GM10266 (cell line): ENCODE measurements around the gene MRPS5.

ENCODE experiments used
- DNase-seq: peaks from one replicate; pipeline ENCODE4 v3.0.0; 2012; ENCODE audit errors: extremely low spot score
- CTCF ChIP-seq: IDR thresholded peaks from 2 replicates; pipeline ENCODE4 v1.5.1; 2012; ENCODE audit warnings: mild to moderate bottlenecking, low read depth; ENCODE audit not compliant: control insufficient read depth, insufficient read depth; ENCODE audit errors: missing control alignments

Gene MRPS5

GRCh38 chr2:95087379-95087778, 34.2 kb downstream of the MRPS5 start:
- no peak for DNase-seq
- no peak for TF ChIP-seq CTCF

- TF ChIP-seq CTCF, result no peak
- DNase-seq, result no peak
Observed at GRCh38 chr2:95086017-95086416, 35.6 kb downstream of the MRPS5 start.

DNA sequence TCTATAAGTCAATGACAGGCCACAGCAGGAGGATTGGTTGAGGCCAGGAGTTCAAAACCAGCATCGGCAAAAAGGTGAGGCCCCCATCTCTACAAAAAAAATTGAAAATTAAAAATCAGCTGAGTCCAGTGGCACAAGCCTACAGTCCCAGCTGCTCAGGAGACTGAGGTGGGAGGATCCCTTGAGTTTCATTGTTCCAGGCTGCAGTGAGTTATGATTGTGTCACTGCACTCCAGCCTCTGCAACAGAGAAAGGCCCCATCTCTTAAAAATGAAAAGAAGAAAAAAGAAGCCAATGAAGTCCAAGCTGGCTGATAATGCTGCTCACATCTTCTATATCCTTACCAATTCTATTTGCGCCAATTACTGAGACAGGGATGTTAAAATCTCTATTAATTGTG, 39.1 kb downstream of the MRPS5 start:
- TF ChIP-seq CTCF, result no peak
- DNase-seq, result no peak

- TF ChIP-seq CTCF, result no peak
- DNase-seq, result no peak
Observed at GRCh38 chr2:95079199-95079683, 42.4 kb downstream of the MRPS5 start.

DNA sequence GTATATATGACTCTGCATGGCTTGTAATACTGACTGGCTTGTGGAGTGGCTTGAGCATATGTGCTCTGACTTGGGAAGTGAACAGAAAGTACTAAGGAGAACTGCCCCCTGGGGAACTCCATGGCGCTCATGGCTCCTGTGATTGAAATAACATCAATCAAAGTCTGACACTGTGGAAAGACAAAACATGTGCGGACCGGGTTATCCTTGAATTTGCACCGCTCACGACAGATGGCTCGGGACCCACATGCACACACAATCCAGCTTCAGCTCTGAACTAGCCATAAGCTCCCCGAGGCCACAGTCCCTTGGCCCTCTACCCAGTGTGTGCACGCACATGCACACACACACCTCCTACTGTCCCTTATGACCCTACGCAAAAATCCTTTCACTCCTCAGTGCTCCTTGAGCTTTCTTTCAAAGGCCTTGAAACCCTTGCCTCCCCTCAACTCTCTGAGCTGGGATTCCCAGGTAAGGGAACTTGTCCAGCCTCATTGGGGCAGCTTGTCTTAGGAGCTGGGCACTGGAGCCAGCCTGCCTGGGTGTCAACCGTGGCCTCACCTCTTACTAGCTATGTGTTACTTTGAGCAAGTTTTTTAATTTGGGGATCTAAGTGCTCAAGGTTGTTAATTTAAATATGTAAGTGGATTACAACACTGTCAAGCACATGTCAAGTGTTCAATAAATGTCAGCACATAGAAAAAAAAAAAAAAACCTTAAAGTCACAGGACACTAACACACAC, 43.6 kb downstream of the MRPS5 start:
- no peak for DNase-seq
- no peak for TF ChIP-seq CTCF

DNA sequence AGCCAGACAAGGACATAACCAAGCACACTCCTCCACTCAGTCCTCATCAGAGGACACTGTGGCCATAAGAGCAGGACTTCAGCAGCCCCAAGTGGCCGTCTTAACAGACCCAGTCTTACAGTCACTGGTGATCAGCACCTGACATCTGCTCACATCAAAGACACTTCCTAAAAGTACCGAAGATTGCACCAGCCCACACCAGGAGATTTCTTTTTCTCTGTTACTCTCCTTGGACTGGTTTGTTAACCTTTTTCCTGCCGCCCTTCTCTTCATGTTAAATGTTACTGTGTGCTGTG, 44.1 kb downstream of the MRPS5 start:
- DNase-seq, result no peak

More for the DNA sequence above, 44.1 kb downstream of the MRPS5 start:
- peak; percentile 39 for TF ChIP-seq CTCF
